HG02884 (cell line): ENCODE data around the gene TMSB10.
"Not testable (repeated sequence)": the region's sequence is repeated elsewhere in the genome, so short reads cannot be mapped to it uniquely, and the experiment has no call there.

ENCODE experiments used
- ATAC-seq: cut with Tn5 transposase; IDR thresholded peaks from one replicate; pipeline ENCODE4 v1.9.1; 2021; ENCODE audit warnings: mild to moderate bottlenecking, moderate library complexity; ENCODE audit not compliant: unreplicated experiment

TMSB10 gene

GRCh38 chr2:84927275-84927627 is 21.8 kb downstream of the TMSB10 start:
- ATAC-seq, result no peak

DNA sequence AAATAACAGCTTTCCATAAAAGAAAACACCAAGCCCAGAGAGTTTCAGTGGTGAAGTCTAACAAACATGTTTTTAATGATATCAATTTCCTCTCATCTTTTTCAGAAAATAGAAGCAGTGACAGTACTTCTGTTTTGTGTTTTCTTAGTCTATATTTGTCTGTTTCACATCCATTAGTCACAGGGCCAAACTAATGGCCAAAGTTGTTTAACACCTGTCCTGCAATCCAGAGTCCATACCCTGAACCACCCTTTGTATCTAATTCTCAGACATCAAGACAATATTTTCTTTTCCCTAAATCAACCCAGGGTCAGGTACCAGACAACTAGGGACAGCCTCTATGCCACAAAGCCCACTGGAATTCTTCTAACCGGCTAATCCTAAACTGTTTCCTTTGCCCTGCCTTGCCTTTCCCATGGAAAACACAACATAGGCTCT is 25.9 kb downstream of the TMSB10 start:
- ATAC-seq, result peak; percentile 58

DNA sequence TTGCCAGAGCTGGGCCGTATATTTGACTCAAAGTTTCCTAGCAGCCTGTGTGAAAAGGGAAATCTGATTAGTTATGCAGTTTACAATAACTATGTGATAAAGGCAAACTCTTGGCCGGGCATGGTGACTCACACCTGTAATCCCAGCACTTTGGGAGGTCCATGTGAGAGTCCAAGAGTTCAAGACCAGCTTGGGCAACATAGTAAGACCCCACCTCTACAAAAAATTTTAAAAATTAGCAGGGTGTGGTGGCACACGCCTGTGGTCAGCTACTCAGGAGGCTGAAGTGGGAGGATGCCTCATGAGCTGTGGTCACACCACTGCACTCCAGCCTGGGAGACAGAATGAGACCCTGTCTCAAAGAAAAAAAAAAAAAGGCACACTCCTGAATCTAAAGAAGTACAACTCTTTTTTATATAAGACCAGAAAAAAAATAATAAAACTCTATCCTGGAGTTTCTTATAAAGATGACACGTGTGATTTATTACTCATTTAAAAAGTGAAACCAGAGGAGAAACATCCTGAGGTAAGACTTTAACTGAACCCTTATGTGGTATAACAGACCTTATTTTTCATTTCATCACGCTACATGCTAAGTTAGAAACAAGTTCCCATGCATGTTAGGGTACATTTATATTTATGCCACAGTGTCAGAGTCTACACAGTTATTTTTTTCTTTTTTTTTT is 32.9 kb downstream of the TMSB10 start:
- ATAC-seq, result peak; percentile 32

GRCh38 chr2:84939426-84940087 is 34.1 kb downstream of the TMSB10 start:
- peak; percentile 73 for ATAC-seq

GRCh38 chr2:84940088-84940470 is 34.6 kb downstream of the TMSB10 start:
- peak; percentile 6 for ATAC-seq

- no peak for ATAC-seq
Observed at GRCh38 chr2:84940831-84941412, 35.5 kb downstream of the TMSB10 start.

- no peak for ATAC-seq
Observed at GRCh38 chr2:84942166-84942565, 36.7 kb downstream of the TMSB10 start.

GRCh38 chr2:84942964-84943421 is 37.5 kb downstream of the TMSB10 start:
- ATAC-seq, result peak; percentile 22

DNA sequence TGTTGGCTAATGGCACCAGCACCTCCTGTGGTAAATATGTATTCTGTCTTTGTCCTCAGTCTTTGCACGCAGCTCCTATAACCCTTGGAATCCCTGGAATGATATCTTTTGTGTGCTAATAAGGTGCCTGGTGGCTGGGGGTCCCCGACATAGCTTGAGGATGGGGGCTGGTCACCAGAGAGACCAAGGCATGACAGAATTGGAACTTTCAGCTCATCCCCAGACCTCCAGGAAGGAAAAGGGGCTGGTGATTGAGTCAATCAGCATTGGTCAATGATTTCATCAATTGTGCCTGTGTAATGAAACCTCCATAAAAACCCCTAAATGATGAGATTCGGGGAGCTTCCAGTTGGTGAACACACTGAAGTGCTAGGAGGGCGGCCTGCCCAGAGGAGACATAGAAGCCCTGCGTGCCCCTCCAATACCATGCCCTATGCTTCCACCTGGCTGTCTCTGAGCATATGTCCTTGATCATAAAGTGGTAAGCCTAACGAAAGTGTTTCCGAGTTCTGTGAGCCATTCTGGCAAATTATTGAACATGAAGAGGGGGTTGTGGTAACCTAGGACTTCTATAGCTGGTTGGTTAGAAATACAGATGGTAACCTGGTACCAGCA is 38.9 kb downstream of the TMSB10 start:
- ATAC-seq, result no peak

DNA sequence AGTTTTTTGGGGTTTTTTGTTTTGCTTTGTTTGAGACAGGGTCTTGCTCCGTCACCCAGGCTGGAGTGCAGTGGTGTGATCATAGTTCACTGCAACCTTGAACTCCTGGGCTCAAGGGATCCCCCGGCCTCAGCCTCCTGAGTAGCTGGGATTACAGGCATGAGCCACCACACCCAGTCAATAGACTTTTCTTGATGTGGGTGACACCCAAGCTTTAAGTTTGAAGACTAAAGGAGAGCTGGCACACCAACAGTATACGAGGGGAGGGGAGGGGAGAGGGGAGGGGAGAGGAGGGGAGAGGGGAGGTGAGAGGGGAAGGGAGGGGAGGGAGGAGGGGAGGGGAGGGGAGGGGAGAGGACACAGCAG is 40.4 kb downstream of the TMSB10 start:
- not testable (repeated sequence) for ATAC-seq

GRCh38 chr2:84946204-84947009 is 41.0 kb downstream of the TMSB10 start:
- peak; percentile 66 for ATAC-seq

DNA sequence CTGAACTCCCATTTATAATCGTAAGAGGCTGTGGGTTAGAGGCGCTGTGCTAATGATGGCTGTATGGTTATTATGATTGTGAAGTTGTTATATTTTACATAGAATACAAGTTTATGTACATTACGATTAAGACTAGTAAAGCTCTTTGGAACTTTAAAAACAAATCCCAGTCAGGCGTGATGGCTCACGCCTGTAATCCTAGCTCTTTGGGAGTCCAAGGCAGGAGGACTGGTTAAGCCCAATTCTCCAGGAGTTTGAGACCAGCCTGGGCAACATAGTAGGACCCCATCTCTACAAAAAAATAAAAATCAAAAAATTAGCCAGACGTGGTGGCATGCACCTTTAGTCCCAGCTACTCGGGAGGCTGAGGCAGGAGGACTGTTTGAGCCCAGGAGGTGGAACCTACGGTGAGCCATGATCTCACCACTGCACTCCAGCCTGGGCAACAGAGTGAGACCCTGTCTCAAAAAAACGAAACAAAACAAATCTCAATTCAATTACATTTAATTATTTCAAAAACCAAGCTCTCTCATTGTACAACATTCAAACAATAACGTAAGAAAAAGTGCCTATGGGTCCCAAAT is 41.6 kb downstream of the TMSB10 start:
- ATAC-seq, result no peak

DNA sequence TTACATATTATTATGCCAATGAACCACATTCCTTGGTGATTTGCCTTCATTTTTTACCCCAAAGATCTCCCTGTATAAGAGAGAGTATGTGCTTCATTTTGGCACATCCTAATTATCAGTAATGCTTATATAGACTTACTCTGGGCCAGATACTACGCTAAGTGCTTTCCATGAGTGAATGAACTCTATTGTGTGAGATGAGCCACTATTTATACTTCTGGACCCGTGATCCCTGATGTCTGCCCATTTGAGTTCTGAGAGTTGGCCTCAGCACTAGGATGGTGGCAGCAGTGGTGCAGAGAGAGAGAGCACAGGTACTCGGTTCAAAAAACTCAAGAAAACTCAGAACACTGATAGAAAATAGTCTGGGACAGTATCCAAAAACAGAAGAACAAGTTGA is 48.1 kb downstream of the TMSB10 start:
- no peak for ATAC-seq

- ATAC-seq, result no peak
Observed at GRCh38 chr2:84954329-84954728, 48.9 kb downstream of the TMSB10 start.
